ENCODE measurements around the gene WNT6. TPM values are rescaled to one million over a fixed set of nuclear protein-coding genes. Genes with fewer than 3 reads are reported as not detected.

Gene WNT6
- total RNA-seq, 1 donor from 2014 or later = 2.6 TPM

- no peaks in the 10 kb centered on the region for H3K79me2 ChIP-seq (ENCODE audit: insufficient read depth, low read length)
- FAIRE-seq = no peak
- H3K4me1 Mint-ChIP-seq (ENCODE audit: low read depth, unreplicated experiment) = no peaks in the 10 kb centered on the region
These were observed 35.6 kb upstream of the WNT6 start for GRCh38 chr2:218824004-218824403.

GRCh38 chr2:218826791-218827190, 32.8 kb upstream of the WNT6 start:
- Histone ChIP-seq H4K20me1 (ENCODE audit: insufficient read depth, low read length) (no peaks in the 10 kb centered on the region), H2AFZ (ENCODE audit: low read depth, low read length) (no peak overlapping the region), H3K9me3 (ENCODE audit: insufficient read depth, low read depth, low read length) (no peaks in the 10 kb centered on the region), H3K9ac (ENCODE audit: low read length) (no peak overlapping the region), H3K27ac (ENCODE audit: low read depth, low read length) (no peak overlapping the region), H3K27me3 (ENCODE audit: insufficient read depth, low read length) (peaks cover 27% of the 10 kb centered on the region), H3K4me3 (ENCODE audit: insufficient read depth, low read depth, low read length) (no peak overlapping the region), H3K4me2 (ENCODE audit: low read length) (no peak overlapping the region), H3K36me3 (ENCODE audit: insufficient read depth, low read length) (no peaks in the 10 kb centered on the region), H3K4me1 (ENCODE audit: insufficient read depth, low read length) (no peaks in the 10 kb centered on the region), H3K79me2 (ENCODE audit: insufficient read depth, low read length) (no peaks in the 10 kb centered on the region)
- TF ChIP-seq CTCF (IDR thresholded peaks at IDR 0.05; ENCODE audit: insufficient read depth, low read depth, low read length) = no peak
- TF ChIP-seq EZH2 (IDR thresholded peaks at IDR 0.05; ENCODE audit: insufficient read depth, low read length) = no peak
- no peak overlapping the region for H3K4me3 Mint-ChIP-seq (ENCODE audit: unreplicated experiment)
- FAIRE-seq = no peak
- no peaks in the 10 kb centered on the region for H3K9me3 Mint-ChIP-seq (ENCODE audit: unreplicated experiment)
- no peaks in the 10 kb centered on the region for H3K4me1 Mint-ChIP-seq (ENCODE audit: low read depth, unreplicated experiment)
- H3K36me3 Mint-ChIP-seq (ENCODE audit: low read depth, unreplicated experiment) = no peaks in the 10 kb centered on the region
- DNase-seq (ENCODE audit: low read depth) = no peak
- H3K27me3 Mint-ChIP-seq (ENCODE audit: low read depth, unreplicated experiment) = peaks cover 32% of the 10 kb centered on the region
- H3K27ac Mint-ChIP-seq (ENCODE audit: unreplicated experiment) = no peak overlapping the region

More at GRCh38 chr2:218824004-218824403, 35.6 kb upstream of the WNT6 start:
- H3K27ac Mint-ChIP-seq (ENCODE audit: unreplicated experiment) = no peak overlapping the region
- Histone ChIP-seq H3K27ac (ENCODE audit: low read depth, low read length) (no peak overlapping the region), H3K27me3 (ENCODE audit: insufficient read depth, low read length) (peaks cover 22% of the 10 kb centered on the region), H3K4me1 (ENCODE audit: insufficient read depth, low read length) (no peaks in the 10 kb centered on the region), H3K4me2 (ENCODE audit: low read length) (no peak overlapping the region), H3K36me3 (ENCODE audit: insufficient read depth, low read length) (no peaks in the 10 kb centered on the region), H3K9me3 (ENCODE audit: insufficient read depth, low read depth, low read length) (no peaks in the 10 kb centered on the region), H4K20me1 (ENCODE audit: insufficient read depth, low read length) (no peaks in the 10 kb centered on the region), H3K4me3 (ENCODE audit: insufficient read depth, low read depth, low read length) (no peak overlapping the region), H3K9ac (ENCODE audit: low read length) (no peak overlapping the region), H2AFZ (ENCODE audit: low read depth, low read length) (no peak overlapping the region)
- H3K9me3 Mint-ChIP-seq (ENCODE audit: unreplicated experiment) = no peaks in the 10 kb centered on the region
- H3K27me3 Mint-ChIP-seq (ENCODE audit: low read depth, unreplicated experiment) = peaks cover 26% of the 10 kb centered on the region
- TF ChIP-seq CTCF (IDR thresholded peaks at IDR 0.05; ENCODE audit: insufficient read depth, low read depth, low read length) = no peak
- TF ChIP-seq EZH2 (IDR thresholded peaks at IDR 0.05; ENCODE audit: insufficient read depth, low read length) = no peak
- no peak overlapping the region for H3K4me3 Mint-ChIP-seq (ENCODE audit: unreplicated experiment)
- DNase-seq (ENCODE audit: low read depth) = no peak
- H3K36me3 Mint-ChIP-seq (ENCODE audit: low read depth, unreplicated experiment) = no peaks in the 10 kb centered on the region

GRCh38 chr2:218827701-218828476, 31.7 kb upstream of the WNT6 start:
- Histone ChIP-seq H3K4me2 (ENCODE audit: low read length) (no peak overlapping the region), H3K79me2 (ENCODE audit: insufficient read depth, low read length) (no peaks in the 10 kb centered on the region), H3K9me3 (ENCODE audit: insufficient read depth, low read depth, low read length) (no peaks in the 10 kb centered on the region), H3K36me3 (ENCODE audit: insufficient read depth, low read length) (no peaks in the 10 kb centered on the region), H3K27ac (ENCODE audit: low read depth, low read length) (no peak overlapping the region), H3K4me1 (ENCODE audit: insufficient read depth, low read length) (no peaks in the 10 kb centered on the region), H3K4me3 (ENCODE audit: insufficient read depth, low read depth, low read length) (no peak overlapping the region), H3K9ac (ENCODE audit: low read length) (no peak overlapping the region), H4K20me1 (ENCODE audit: insufficient read depth, low read length) (no peaks in the 10 kb centered on the region), H3K27me3 (ENCODE audit: insufficient read depth, low read length) (peaks cover 27% of the 10 kb centered on the region), H2AFZ (ENCODE audit: low read depth, low read length) (no peak overlapping the region)
- Mint-ChIP-seq H3K4me1 (ENCODE audit: low read depth, unreplicated experiment) (peaks cover 2% of the 10 kb centered on the region), H3K27me3 (ENCODE audit: low read depth, unreplicated experiment) (peaks cover 39% of the 10 kb centered on the region), H3K36me3 (ENCODE audit: low read depth, unreplicated experiment) (no peaks in the 10 kb centered on the region), H3K4me3 (ENCODE audit: unreplicated experiment) (no peak overlapping the region), H3K9me3 (ENCODE audit: unreplicated experiment) (peaks cover 2% of the 10 kb centered on the region), H3K27ac (ENCODE audit: unreplicated experiment) (no peak overlapping the region)
- FAIRE-seq (no peak), DNase-seq (ENCODE audit: low read depth) (no peak)
- no peak for TF ChIP-seq CTCF (IDR thresholded peaks at IDR 0.05; ENCODE audit: insufficient read depth, low read depth, low read length)
- no peak for TF ChIP-seq EZH2 (IDR thresholded peaks at IDR 0.05; ENCODE audit: insufficient read depth, low read length)
